ENCODE results near the gene ASH1L.
"Not testable (repeated sequence)": the region's sequence is repeated elsewhere in the genome, so short reads cannot be mapped to it uniquely, and the experiment has no call there.

ASH1L gene, protein sequence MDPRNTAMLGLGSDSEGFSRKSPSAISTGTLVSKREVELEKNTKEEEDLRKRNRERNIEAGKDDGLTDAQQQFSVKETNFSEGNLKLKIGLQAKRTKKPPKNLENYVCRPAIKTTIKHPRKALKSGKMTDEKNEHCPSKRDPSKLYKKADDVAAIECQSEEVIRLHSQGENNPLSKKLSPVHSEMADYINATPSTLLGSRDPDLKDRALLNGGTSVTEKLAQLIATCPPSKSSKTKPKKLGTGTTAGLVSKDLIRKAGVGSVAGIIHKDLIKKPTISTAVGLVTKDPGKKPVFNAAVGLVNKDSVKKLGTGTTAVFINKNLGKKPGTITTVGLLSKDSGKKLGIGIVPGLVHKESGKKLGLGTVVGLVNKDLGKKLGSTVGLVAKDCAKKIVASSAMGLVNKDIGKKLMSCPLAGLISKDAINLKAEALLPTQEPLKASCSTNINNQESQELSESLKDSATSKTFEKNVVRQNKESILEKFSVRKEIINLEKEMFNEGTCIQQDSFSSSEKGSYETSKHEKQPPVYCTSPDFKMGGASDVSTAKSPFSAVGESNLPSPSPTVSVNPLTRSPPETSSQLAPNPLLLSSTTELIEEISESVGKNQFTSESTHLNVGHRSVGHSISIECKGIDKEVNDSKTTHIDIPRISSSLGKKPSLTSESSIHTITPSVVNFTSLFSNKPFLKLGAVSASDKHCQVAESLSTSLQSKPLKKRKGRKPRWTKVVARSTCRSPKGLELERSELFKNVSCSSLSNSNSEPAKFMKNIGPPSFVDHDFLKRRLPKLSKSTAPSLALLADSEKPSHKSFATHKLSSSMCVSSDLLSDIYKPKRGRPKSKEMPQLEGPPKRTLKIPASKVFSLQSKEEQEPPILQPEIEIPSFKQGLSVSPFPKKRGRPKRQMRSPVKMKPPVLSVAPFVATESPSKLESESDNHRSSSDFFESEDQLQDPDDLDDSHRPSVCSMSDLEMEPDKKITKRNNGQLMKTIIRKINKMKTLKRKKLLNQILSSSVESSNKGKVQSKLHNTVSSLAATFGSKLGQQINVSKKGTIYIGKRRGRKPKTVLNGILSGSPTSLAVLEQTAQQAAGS (N-terminal part only)

DNA sequence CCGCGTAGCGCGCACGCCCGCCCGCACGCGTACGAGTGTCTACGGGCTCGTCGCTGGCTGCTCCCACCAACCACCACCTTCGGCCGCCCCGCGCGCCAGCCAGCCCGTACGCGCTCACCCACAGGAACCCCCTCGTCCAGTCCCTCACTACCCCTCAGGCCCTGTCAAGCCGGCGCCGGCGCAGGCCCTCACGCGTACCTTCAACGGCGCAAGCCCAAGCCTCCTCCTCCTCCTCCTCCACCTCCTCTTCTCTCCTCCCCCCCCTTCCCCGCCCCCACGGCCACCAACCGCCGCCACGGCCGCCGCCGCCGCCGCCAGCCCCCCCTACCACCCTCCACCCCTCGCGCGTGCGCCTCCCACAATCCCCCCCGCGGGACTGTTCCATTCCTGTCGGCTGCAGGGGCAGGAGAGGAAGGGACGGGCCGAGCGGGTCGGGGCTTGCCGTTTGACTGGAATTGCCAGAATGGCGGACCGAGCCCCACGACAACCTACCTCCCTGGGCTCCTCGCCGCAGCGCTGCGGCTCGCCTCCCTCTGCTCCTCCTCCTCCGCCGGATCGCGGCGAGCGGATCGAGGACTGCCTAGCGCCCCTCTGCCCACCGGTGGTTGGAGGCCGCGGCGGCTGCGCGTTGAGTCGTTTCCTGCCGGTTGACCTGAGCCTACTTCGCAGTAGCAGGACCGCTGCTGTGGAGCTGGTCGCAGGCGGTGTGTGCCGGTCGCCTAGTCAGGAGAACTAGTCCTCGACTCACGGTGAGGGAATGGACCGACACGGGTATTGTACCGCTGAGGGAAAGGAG lies at the start of gene ASH1L:
ASH1L (minus strand) TSS at position 223 of the 796 bp plus-strand sequence. CDS start 41,284 bp downstream, outside the sequence.
- DNase-seq (ENCODE audit: low spot score), result peak; percentile 98

DNA sequence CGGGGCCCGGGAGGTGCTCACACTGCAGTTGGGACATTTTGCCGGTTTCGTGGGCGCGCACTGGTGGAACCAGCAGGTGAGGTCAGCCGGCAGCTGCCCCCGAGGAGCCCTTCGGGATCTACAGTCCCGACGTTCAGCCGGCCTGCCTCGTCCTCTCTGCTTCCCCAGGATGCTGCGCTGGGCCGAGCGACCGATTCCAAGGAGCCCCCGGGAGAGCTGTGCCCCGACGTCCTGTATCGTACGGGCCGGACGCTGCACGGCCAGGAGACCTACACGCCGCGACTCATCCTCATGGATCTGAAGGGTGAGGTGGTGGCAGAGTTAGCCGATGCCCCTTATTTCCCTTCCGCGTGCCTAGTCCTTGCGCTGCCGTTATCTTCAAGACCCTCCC lies 47.6 kb upstream of the ASH1L start:
- DNase-seq (ENCODE audit: low spot score), result not testable (repeated sequence)

DNA sequence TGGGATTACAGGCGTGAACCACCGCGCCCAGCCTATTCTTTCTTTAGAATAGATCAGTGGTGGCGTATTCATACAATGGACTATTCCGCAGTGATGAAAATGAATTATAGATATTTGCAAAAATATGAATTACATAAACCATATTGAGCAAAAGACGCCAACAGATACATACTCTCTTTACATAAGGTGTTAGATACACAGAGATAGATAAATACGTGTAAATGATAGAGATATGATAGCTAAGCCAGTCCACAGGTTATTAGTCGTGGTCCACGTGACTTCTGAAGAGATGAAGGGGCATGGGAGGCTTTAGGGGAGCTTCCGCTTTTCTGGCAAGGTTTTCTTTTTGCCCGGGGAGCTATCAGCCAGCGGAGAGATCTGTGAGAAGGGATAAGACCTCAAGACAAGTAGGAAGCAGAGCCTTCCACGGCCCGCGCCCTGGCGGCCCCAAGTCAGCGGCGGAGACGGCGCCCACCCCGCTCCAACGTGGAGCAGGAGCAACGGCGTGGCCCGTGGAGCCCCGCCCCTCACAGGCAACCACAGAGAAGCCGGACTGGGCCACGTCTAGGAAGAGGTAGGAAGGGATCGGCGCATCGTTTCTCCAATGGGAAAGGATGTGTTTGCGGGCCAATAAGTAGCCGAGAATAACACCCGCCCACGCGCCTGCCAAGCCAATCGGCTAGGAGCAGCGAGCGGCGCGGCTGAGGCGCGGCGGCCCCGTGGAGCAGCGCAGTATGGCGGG lies 47.1 kb upstream of the ASH1L start, which contains the start of gene MSTO1:
MSTO1 (plus strand) TSS at position 704 of the 742 bp plus-strand sequence; CDS start at position 735, 31 bp downstream.
- peak; percentile 95 for DNase-seq (ENCODE audit: low spot score)

DNA sequence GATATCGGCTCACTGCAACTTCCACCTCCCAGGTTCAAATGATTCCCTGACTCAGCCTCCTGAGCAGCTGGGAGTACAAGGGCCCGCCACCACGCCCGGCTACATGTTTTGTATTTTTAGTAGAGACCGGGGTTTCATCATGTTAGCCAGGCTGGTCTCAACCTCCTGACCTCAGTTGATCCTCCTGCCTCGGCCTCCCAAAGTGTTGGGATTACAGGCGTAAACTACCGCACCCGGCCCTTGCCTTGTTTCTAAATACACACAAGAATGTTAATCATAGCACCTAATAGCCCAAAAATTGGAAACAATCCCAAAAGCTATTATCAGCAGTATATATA lies 46.3 kb upstream of the ASH1L start:
- no peak for DNase-seq (ENCODE audit: low spot score)

DNA sequence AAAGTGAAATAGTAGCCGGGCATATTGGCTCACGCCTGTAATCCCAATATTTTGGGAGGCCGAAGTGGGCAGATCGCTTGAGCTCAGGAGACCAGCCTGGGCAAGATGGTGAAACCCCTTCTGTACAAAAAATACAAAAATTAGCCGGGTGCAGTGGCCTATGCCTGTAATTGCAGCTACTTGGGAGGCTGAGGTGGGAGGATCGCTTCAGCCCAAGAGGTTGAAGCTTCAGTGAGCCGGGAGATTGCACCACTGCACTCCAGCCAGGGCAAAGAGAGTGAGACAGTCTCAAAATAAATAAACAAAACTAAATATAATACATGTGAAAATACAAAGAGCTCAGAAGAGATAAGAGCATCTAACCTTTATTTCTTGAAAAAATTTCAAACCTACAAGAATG lies 45.1 kb upstream of the ASH1L start:
- no peak for DNase-seq (ENCODE audit: low spot score)

DNA sequence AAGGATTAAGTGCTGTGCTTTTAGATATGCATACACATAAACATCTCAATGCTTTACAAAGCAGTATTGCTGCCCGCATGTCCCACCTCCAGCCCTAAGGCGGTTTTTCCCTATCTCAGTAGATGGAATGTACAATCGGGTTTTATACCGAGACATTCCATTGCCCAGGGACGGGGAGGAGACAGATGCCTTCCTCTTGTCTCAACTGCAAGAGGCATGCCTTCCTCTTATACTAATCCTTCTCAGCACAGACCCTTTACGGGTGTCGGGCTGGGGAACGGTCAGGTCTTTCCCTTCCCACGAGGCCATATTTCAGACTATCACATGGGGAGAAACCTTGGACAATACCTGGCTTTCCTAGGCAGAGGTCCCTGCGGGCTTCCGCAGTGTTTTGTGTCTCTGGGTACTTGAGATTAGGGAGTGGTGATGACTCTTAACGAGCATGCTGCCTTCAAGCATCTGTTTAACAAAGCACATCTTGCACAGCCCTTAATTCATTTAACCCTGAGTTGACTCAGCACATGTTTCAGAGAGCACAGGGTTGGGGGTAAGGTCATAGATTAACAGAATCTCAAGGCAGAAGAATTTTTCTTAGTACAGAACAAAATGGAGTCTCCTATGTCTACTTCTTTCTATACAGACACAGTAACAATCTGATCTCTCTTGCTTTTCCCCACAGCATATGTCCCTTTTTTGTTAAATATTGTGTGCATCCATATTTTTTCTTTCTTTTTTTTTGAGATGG lies 37.4 kb upstream of the ASH1L start:
- DNase-seq (ENCODE audit: low spot score), result not testable (repeated sequence)

DNA sequence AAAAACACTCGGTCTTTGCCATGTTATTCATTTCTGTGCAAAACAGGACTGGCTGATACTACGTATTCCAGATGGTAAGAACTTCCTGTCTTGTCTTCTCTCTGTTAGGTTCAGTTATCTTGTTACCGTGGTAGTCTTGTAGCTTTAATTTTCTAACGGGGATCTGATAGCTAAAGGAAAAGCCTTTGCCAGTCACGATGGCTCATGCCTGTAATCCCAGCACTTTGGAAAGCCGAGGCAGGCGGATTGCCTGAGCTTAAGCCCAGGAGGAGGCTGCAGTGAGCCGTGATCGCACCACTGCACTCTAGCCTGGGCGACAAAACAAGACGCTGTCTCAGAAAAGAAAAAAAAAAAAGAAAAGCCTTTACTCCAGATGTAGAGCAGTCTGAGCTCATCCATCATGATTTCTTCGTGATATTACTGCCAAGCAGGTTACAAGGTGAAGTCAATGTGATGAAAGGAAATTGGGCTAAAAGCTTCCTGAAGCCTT lies 36.3 kb upstream of the ASH1L start:
- DNase-seq (ENCODE audit: low spot score), result no peak

DNA sequence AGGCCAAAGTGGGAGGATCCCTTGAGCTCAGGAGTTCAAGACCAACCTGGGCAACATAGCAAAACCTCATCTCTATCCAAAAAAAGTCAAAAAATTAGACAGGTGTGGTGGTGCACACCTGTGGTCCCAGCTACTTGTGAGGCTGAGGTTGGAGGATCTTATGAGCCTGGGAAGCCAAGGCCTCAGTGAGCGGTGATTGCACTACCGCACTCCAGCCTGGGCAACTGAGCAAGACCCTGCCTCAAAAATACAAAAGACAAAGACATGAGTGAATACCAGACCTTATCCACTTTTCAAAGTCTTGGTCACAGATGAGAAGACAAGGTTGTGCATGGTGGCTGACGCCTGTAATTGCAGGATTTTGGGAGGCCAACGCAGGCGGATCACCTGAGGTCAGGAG lies 34.3 kb upstream of the ASH1L start:
- DNase-seq (ENCODE audit: low spot score), result no peak

DNA sequence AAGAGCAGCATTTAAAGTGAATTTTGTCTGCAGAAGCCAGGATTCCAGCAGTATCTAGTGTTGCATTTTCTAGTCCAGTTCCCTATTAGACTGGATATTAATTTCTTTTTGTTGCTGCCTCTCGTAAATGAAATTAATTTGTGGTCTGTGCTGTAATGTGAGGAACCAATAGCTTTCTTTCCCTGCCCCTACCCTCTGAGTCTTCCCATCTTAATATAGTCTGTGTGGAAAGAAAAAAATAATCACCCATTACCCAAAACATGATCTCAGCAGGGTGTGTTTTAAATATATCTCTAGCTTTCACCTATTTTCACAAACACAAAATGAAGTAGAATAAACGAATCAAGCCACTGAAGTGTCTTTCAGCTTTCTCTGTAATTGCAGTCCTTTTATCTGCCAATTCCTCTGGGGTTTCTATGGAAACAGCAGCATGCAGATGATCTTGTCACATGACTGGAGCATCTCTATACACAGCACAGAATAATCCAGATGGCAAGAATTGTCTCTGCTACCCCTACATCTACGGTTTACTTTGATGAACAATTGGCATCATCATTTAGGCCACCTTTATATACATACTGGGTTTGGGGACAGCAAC lies 33.4 kb upstream of the ASH1L start:
- DNase-seq (ENCODE audit: low spot score), result not testable (repeated sequence)

DNA sequence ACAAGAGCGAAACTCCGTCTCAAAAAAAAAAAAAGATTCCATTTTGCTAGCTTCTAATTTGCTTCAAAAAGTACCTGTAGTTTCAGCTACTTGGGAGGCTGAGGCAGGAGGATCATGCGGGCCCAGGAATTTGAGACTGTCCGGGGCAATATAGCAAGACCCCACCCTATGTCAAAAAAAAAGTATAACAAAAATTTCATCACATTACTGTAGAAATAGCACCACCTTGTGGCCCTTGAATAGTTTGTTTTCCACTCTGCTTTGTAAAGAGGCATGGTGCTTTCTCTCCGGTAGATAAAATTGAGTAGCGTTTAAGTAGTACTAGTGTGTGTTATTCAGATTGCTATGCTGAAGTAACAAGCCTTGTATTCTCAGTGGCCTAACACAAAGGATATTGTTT lies 29.2 kb upstream of the ASH1L start:
- DNase-seq (ENCODE audit: low spot score), result no peak

DNA sequence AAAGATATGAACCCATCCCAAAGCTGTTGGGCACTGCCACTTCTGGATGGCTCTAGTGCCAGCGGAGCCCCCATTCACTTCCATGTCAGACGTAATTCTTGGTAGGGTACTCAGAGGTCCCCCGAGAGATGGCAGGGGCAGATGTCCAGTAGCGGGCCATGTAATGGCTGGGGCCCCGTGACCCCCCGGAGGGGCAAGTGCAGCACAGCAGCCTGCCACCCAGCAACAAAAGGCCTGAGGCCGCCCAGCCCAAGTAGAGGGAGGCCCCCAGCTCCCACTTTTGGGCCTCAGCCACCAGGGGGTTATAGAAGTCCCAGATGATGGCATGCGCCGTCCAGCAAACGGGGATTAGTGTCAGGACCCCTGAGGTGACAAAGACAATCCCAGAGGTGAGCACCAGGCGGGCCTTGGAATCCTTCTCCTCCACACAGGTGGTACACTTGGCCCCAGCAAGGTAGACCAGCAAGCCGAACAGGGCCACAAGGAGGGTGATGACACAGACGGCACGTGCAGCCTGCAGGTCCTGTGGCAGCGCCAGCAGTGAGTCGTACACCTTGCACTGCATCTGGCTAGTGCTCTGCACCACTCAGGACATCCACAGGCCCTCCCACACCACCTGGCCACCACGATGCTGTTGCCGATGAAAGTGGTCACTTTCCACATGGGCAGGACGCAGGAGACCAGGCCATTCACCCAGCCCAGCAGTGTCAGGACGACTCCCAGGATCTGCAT lies 28.1 kb upstream of the ASH1L start:
- not testable (repeated sequence) for DNase-seq (ENCODE audit: low spot score)

DNA sequence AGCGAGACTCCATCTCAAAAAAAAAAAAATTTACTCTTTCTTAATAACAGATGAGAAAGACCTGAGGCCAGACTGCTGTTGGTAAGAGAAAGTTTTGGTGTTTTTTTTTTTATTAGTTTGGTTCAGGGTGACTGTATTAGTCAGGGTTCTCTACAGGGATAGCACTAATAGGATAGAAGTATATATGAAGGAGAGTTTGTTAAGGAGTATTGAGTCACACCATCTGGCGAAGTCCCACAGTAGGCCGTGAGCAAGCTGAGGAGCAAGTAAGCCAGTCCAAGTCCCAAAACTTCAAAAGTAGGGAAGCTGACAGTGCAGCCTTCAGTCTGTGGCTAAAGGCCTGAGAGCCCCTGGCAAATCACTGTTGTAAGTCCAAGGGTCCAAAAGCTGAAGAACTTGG lies 26.7 kb upstream of the ASH1L start:
- DNase-seq (ENCODE audit: low spot score), result not testable (repeated sequence)

DNA sequence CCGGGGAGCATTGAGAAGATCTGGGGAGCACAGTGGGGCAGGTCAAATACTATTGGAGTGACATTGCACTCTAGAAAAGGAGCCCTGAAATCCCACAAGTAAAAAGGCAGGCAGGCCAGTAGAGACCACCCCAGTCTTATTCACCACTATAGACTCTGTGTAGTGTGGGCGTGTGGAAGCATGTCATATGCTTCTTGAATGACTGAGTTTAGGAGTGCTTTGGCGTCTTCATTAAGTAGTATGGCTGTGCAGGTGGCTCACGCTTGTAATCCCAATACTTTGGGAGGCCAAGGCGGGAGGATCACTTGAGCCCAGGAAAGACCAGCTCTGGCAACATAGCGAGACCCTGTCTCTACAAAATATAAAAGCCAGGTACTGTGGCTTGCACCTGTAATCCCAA lies 21.2 kb upstream of the ASH1L start:
- not testable (repeated sequence) for DNase-seq (ENCODE audit: low spot score)

DNA sequence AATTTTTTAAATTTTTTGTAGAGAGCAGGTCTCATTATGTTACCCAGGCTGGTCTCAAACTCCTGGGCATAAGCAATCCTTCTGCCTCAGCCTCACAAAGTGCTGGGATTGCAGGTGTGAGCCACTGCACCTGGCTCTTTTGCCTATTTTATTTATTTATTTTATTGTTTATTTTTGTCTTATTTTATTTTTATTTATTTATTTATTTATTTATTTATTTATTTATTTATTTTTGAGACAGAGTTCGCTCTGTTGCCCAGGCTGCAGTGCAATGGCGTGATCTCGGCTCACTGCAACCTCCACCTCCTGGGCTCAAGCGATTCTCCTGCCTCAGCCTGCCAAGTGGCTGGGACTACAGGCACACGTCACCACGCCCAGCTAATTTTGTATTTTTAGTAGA lies 13.0 kb upstream of the ASH1L start:
- not testable (repeated sequence) for DNase-seq (ENCODE audit: low spot score)

DNA sequence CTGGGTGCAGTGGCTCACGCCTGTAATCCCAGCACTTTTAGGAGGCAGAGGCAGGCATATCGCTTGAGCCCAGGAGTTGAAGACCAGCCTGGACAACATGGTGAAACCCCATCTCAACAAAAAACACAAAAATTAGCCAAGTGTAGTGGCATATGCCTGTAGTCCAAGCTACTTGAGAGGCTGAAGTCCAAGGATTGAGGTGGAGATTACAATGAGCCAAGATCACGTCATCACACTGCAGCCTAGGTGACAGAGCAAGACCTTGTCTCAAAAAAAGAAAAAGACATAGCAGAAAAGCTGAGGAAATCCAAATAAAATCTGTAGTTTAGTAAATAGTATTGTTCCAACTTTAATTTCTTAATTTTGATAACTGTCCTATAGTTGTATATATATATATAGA lies 11.5 kb upstream of the ASH1L start:
- no peak for DNase-seq (ENCODE audit: low spot score)

DNA sequence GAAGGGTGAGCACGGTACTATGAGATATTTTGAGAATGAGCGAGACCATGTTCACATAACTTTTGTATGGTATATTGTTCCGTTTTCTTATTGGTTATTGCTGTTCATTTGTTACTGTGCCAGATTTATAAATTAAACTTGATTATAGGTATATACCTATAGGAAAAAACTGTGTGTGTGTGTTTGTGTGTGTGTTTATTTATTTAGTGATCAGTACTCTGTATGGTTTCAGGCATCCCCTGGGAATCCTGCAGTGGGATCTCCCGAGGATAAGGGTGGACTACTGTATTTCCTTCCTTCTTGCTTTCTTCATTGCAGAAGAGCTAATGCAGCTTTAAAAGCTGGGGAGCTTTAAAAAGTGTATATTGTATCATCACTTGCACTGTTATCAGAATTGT lies 8.0 kb upstream of the ASH1L start:
- DNase-seq (ENCODE audit: low spot score), result no peak

DNA sequence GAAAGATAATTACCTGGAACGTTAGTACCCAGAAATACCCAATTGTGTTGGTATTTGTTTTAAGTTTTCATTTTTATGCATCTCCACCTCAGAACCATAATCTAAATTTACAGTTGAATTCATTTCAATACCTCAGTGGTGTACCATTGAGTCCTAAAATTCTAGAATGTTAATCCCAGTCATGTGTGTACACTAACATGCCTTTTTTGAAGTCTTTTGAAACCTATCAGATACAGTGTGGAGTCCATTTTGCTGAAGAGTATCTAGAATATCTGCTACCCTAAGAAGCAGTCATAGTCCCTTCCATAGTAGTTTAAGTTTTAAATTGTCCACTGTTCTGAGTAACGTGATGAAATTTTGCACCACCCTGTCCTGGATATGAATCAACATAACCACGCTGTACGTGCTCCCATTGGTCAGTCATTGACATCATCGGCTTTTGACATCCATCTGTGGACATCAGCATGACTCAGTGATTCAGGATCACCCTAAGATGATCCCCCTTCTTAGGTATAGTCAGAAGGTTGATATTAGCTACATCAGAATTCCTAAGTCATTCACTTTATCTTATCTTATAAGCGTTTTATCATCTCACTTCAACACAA lies 7.5 kb upstream of the ASH1L start:
- no peak for DNase-seq (ENCODE audit: low spot score)

DNA sequence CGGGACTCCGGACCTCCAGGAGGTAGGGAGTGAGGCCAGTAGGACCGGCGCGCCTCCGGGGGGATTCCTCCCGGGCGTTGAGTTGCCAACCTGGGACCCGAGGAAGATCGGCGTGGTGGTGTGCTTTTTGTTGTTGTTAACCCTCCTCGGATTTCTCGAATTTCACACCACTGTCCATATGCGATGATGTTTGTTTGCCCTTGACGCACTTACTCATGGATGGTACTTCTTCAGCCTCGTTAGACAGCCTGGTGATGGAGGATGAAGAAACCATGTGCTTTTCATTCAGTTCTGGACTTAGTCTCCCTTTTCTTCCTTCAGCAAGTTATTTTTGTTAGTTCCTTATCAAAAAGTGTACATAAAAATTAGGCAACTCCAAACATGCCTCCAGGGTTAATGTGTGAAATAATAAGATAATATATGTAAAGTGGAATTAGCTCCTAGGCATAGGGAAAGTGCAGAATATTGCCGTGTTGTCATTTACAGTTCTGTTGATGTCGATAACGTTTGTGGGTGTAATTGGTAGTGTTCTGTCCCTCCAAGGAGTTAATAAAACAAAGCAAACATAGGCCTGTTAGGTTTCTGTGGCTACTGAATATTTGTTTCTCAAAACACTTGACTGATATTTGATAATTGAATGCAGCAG lies 897 bp upstream of the ASH1L start:
- not testable (repeated sequence) for DNase-seq (ENCODE audit: low spot score)

Data from left forelimb (tissue), 1 donor.